H1 (cell line): ENCODE results near the gene CNOT6. TPM values are rescaled to one million over a fixed set of nuclear protein-coding genes. Genes with fewer than 3 reads are reported as not detected.
"Not testable (repeated sequence)": the region's sequence is repeated elsewhere in the genome, so short reads cannot be mapped to it uniquely, and the experiment has no call there.

Source experiments
- CTCF ChIA-PET: fragments of 300-600 bp; sonication (Branson Sonifier 250); formaldehyde crosslinking; loops from one replicate; lab custom pipeline; 2021; ENCODE audit not compliant: partially characterized antibody; lab: Charles Lee
- POLR2A ChIA-PET: fragments of 300-600 bp; sonication (Branson Sonifier 250); formaldehyde crosslinking; loops from one replicate; lab custom pipeline; 2021; ENCODE audit warnings: inconsistent platforms; ENCODE audit not compliant: partially characterized antibody; lab: Charles Lee
- DNase-seq, 2 experiments: peaks; one replicate each; pipeline versions ENCODE4 v3.0.0 to v3.0.0-alpha.2; 2010 to 2022; ENCODE audit warnings: low spot score in 2 of 2, low read depth in 1 of 2, mixed read lengths in 1 of 2
- FAIRE-seq: peaks from 2 replicates; lab custom pipeline; 2011; peaks lifted over from hg19 to GRCh38; lab: Jason Lieb, UNC
- H2AFZ ChIP-seq: 2 replicates; pipeline ENCODE4 v1.8.1; 2012; ENCODE audit warnings: low read length, inconsistent platforms
- H2AK5ac ChIP-seq: 2 replicates; pipeline ENCODE4 v1.6.1; 2013; ENCODE audit warnings: low read depth, low read length
- H2BK120ac ChIP-seq: replicated peaks from 2 replicates; pipeline ENCODE3; 2013; ENCODE audit warnings: low read depth, low read length, inconsistent platforms
- H2BK12ac ChIP-seq: 2 replicates; pipeline ENCODE4 v1.6.1; 2013; ENCODE audit warnings: low read depth, low read length
- H2BK15ac ChIP-seq: 2 replicates; pipeline ENCODE4 v1.6.1; 2013; ENCODE audit warnings: low read length
- H2BK20ac ChIP-seq: 2 replicates; pipeline ENCODE4 v1.6.1; 2013; ENCODE audit warnings: low read length
- H2BK5ac ChIP-seq: 2 replicates; pipeline ENCODE4 v1.6.1; 2013; ENCODE audit warnings: low read depth, low read length
- H3K14ac ChIP-seq: 2 replicates; pipeline ENCODE4 v1.6.1; 2013; ENCODE audit warnings: inconsistent platforms; ENCODE audit not compliant: insufficient read length
- H3K18ac ChIP-seq: 2 replicates; pipeline ENCODE4 v1.6.1; 2013; ENCODE audit warnings: low read length; ENCODE audit errors: extremely low read depth
- H3K23ac ChIP-seq: 2 replicates; pipeline ENCODE4 v1.6.1; 2013; ENCODE audit warnings: inconsistent platforms; ENCODE audit not compliant: insufficient read length
- H3K23me2 ChIP-seq: 2 replicates; pipeline ENCODE4 v1.6.1; 2013; ENCODE audit warnings: low read depth, low read length
- H3K27ac ChIP-seq: 2 replicates; pipeline ENCODE4 v1.6.1; 2011; ENCODE audit warnings: low read depth, low read length, inconsistent platforms
- H3K27me3 ChIP-seq, 4 experiments: replicated peaks in 1 of 4; 1 replicate in 1 of 4; 2 replicates in 3 of 4; pipeline versions ENCODE4 v1.6.1 to v1.8.1; 2011 to 2013; ENCODE audit warnings: low read length in 3 of 4, mild to moderate bottlenecking in 3 of 4, inconsistent platforms in 2 of 4, mixed read lengths in 2 of 4, moderate library complexity in 1 of 4; ENCODE audit not compliant: control insufficient read depth in 3 of 4, insufficient read depth in 3 of 4; ENCODE audit errors: extremely low read depth in 1 of 4
- H3K36me3 ChIP-seq, 4 experiments: 2 replicates each; pipeline versions ENCODE4 v1.6.1 to v1.8.1; 2011 to 2013; ENCODE audit warnings: mild to moderate bottlenecking in 4 of 4, low read length in 3 of 4, moderate library complexity in 2 of 4, control low read depth in 1 of 4, inconsistent platforms in 1 of 4; ENCODE audit not compliant: insufficient read depth in 4 of 4, control insufficient read depth in 2 of 4
- H3K4ac ChIP-seq: replicated peaks from 2 replicates; pipeline ENCODE3; 2013; ENCODE audit warnings: low read length, low read depth, mixed read lengths, inconsistent platforms; ENCODE audit not compliant: insufficient read length
- H3K4me1 ChIP-seq, 4 experiments: replicated peaks in 1 of 4; 1 replicate in 1 of 4; 2 replicates in 3 of 4; pipeline versions ENCODE4 v1.6.1 to v1.8.1; 2011 to 2013; ENCODE audit warnings: low read length in 3 of 4, inconsistent platforms in 2 of 4, mixed read lengths in 1 of 4; ENCODE audit not compliant: insufficient read depth in 4 of 4, control insufficient read depth in 3 of 4
- H3K4me2 ChIP-seq, 2 experiments: 2 replicates each; pipeline versions ENCODE4 v1.6.1 to v1.8.1; 2011 to 2013; ENCODE audit warnings: low read depth in 2 of 2, low read length in 2 of 2, control low read depth in 1 of 2, inconsistent platforms in 1 of 2, mild to moderate bottlenecking in 1 of 2; ENCODE audit not compliant: insufficient read depth in 1 of 2
- H3K4me3 ChIP-seq, 4 experiments: fragments of 200-600, 300-600 bp in 1 of 4; sonication (generic), shearing (Covaris generic), sonication (Bioruptor Twin) in 1 of 4; 2 replicates each; pipeline versions ENCODE4 v1.5.1 to v1.8.1; 2011 to 2016; ENCODE audit warnings: low read length in 4 of 4, low read depth in 3 of 4, control low read depth in 2 of 4, inconsistent platforms in 2 of 4, mild to moderate bottlenecking in 2 of 4, mixed read lengths in 1 of 4, moderate library complexity in 1 of 4; ENCODE audit not compliant: insufficient read depth in 2 of 4; ENCODE audit errors: extremely low read depth in 1 of 4
- H3K56ac ChIP-seq: replicated peaks from 2 replicates; pipeline ENCODE3; 2013; ENCODE audit warnings: low read depth, mild to moderate bottlenecking, mixed read lengths, low read length, inconsistent platforms; ENCODE audit not compliant: insufficient read length
- H3K79me1 ChIP-seq: 2 replicates; pipeline ENCODE4 v1.6.1; 2013; ENCODE audit warnings: low read depth, low read length, control low read depth
- H3K79me2 ChIP-seq, 2 experiments: 2 replicates each; pipeline versions ENCODE4 v1.6.1 to v1.8.1; 2012 to 2013; ENCODE audit warnings: low read length in 2 of 2, mild to moderate bottlenecking in 2 of 2, inconsistent platforms in 1 of 2; ENCODE audit not compliant: insufficient read depth in 2 of 2, control insufficient read depth in 1 of 2
- H3K9ac ChIP-seq, 4 experiments: replicated peaks in 1 of 4; 1 replicate in 1 of 4; 2 replicates in 3 of 4; pipeline versions ENCODE4 v1.6.1 to v1.8.1; 2011 to 2013; ENCODE audit warnings: low read depth in 3 of 4, low read length in 3 of 4, control low read depth in 2 of 4, mild to moderate bottlenecking in 2 of 4, moderate library complexity in 2 of 4, inconsistent platforms in 1 of 4; ENCODE audit errors: extremely low read depth in 1 of 4
- H3K9me3 ChIP-seq, 2 experiments: 2 replicates each; pipeline versions ENCODE4 v1.6.1 to v1.8.1; 2012 to 2013; ENCODE audit warnings: mild to moderate bottlenecking in 2 of 2, moderate library complexity in 2 of 2, control low read depth in 1 of 2, inconsistent platforms in 1 of 2, low read depth in 1 of 2, low read length in 1 of 2, mixed read lengths in 1 of 2; ENCODE audit not compliant: insufficient read depth in 2 of 2
- H4K20me1 ChIP-seq, 2 experiments: replicated peaks in 1 of 2; 2 replicates each; pipeline versions ENCODE3 to v1.8.1; 2011 to 2013; ENCODE audit warnings: inconsistent platforms in 2 of 2, low read length in 2 of 2, mild to moderate bottlenecking in 1 of 2; ENCODE audit not compliant: insufficient read depth in 2 of 2, control insufficient read depth in 1 of 2
- H4K5ac ChIP-seq: 2 replicates; pipeline ENCODE4 v1.6.1; 2013; ENCODE audit warnings: low read length, low read depth, mixed read lengths, inconsistent platforms; ENCODE audit not compliant: insufficient read length
- H4K8ac ChIP-seq: 2 replicates; pipeline ENCODE4 v1.8.0; 2013; ENCODE audit warnings: mild to moderate bottlenecking, moderate library complexity, low read length, inconsistent platforms; ENCODE audit not compliant: insufficient read depth; ENCODE audit errors: extremely low read depth
- H4K91ac ChIP-seq: replicated peaks from 2 replicates; pipeline ENCODE3; 2013; ENCODE audit warnings: low read length, mixed read lengths, inconsistent platforms; ENCODE audit not compliant: insufficient read length
- ASH2L ChIP-seq: fragments of 200-600, 300-600 bp; sonication (generic); IDR thresholded peaks from one replicate; pipeline ENCODE4 v1.7.1; 2017; ENCODE audit warnings: low read length
- EGR1 ChIP-seq: IDR thresholded peaks from 2 replicates; pipeline ENCODE4 v1.6.1; 2011; ENCODE audit warnings: low read depth, low read length, borderline replicate concordance
- HDAC6 ChIP-seq: IDR thresholded peaks from one replicate; pipeline ENCODE4 v1.7.1; 2012; ENCODE audit warnings: low read depth, mild to moderate bottlenecking, inconsistent platforms, low read length, moderate library complexity
- KDM1A ChIP-seq: fragments of 200-600, 300-600 bp; sonication (generic); IDR thresholded peaks from 2 replicates; pipeline ENCODE4 v1.7.1; 2016; ENCODE audit warnings: mild to moderate bottlenecking, low read length, borderline replicate concordance
- MAFK ChIP-seq: IDR thresholded peaks from 2 replicates; pipeline ENCODE4 v1.6.1; 2012; ENCODE audit warnings: low read depth, mild to moderate bottlenecking, improper control_type of control experiment, low read length
- NRF1 ChIP-seq: IDR thresholded peaks from 2 replicates; pipeline ENCODE4 v1.6.1; 2011; ENCODE audit warnings: mild to moderate bottlenecking, low read depth, low read length, improper control_type of control experiment
- TEAD4 ChIP-seq: IDR thresholded peaks from 2 replicates; pipeline ENCODE4 v1.6.1; 2012; ENCODE audit warnings: low read depth, low read length, inconsistent platforms, mixed read lengths
- WGBS, 2 experiments: shearing (Covaris generic) in 1 of 2; methylation state at CpG; one replicate each; pipeline versions ENCODE4 v1.1.6 to v1.1.7; 2013 to 2015; ENCODE audit warnings: low lambda C conversion rate in 2 of 2, mixed read lengths in 2 of 2, inconsistent platforms in 1 of 2, low coverage in 1 of 2, missing lambda C conversion rate in 1 of 2; ENCODE audit not compliant: insufficient replicate concordance in 2 of 2, insufficient coverage in 1 of 2, insufficient read length in 1 of 2; ENCODE audit errors: extremely low coverage in 1 of 2, missing lambda C conversion rate in 1 of 2; 5-methylcytosine and 5-hydroxymethylcytosine counted together
- polyA plus RNA-seq, 7 experiments: library from polyadenylated mRNA; depleted of rRNA in 3 of 7; stranded (reverse) in 5 of 7; unstranded in 2 of 7; fragments of >200 nt in 5 of 7; fragments of 200-250 nt in 2 of 7; gene quantifications; 1 replicate in 5 of 7; 2 replicates in 1 of 7; 4 replicates in 1 of 7; pipeline versions ENCODE4 v1.2.1 to v1.2.3, GENCODE V29; 2011 to 2013; ENCODE audit warnings: missing spikeins in 2 of 7, mixed read lengths in 2 of 7
- total RNA-seq: library from RNA; stranded (reverse); fragmentation: NEBNext Ultra II Directional; extraction: Animal tissue kit (Norgen Biotek cat#: 25700); gene quantifications from 2 replicates; pipeline ENCODE4 v1.2.1, GENCODE V29; 2021

The CNOT6 gene
- total and polyA plus RNA-seq, 2 of the 8 experiments (the other 6 are each of a cell fraction or from before 2014, with no cell fraction given) = 10.7 to 45.4 TPM

DNA sequence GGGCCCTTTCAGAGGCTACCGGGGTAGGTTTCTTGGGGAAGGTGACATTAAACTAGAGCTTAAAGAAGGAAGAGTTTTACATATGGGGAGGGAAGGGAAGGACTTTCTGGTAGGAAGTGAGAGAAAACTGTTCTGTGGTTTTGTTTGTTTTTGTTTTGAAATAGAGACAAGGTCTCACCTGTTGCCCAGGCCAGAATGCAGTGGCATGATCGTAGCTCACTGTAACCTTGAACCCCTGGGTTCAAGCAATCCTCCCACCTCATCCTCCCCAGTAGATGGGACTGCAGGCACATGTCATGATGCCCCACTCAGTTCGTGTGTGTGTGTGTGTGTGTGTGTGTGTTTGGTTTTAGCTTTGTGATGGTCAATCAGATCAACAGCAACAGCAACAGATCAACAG, 37.4 kb upstream of the CNOT6 start (continued):
- TF ChIP-seq EGR1 (no peak), TEAD4 (no peak), MAFK (no peak), KDM1A (no peak), HDAC6 (no peak), NRF1 (no peak), ASH2L (no peak)

DNA sequence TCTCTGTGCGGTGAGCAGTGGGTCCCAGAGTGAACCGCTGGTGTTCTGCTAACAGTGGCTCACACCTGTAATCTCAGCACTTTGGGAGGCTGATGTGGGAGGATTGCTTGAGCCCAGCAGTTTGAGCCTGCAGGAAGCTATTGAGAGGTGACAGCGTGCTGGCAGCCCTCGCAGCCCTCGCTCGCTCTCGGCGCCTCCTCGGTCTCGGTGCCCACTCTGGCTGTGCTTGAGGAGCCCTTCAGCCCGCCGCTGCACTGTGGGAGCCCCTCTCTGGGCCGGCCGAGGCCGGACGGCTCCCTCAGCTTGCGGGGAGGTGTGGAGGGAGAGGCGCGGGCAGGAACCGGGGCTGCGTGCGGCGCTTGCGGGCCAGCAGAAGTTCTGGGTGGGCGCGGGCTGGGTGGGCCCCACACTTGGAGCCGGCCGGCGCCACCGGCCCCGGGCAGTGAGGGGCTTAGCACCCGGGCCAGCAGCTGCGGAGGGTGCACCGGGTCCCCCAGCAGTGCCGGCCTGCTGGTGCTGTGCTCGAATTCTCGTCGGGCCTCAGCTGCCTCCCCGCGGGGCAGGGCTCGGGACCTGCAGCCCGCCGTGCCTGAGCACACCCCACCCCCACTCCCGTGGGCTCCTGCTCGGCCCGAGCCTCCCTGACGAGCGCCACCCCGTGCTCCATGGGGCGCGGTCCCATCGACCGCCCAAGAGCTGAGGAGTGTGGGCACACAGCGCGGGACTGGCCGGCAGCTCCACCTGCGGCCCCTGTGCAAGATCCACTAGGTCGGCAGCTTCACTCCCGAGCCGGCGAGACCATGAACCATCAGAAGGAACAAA, 35.1 kb upstream of the CNOT6 start:
- not testable (repeated sequence) for H3K27me3 ChIP-seq, DNase-seq, H4K5ac ChIP-seq, H3K36me3 ChIP-seq, H2AFZ ChIP-seq, H3K79me1 ChIP-seq, FAIRE-seq, H3K27ac ChIP-seq, H3K23me2 ChIP-seq, H2BK120ac ChIP-seq, H2BK20ac ChIP-seq, H3K18ac ChIP-seq, H3K9ac ChIP-seq, H3K23ac ChIP-seq, H3K79me2 ChIP-seq, H2AK5ac ChIP-seq, H3K4ac ChIP-seq, H3K4me1 ChIP-seq, H3K4me2 ChIP-seq, H3K14ac ChIP-seq, H2BK5ac ChIP-seq, H4K20me1 ChIP-seq, H4K8ac ChIP-seq, H2BK15ac ChIP-seq, H2BK12ac ChIP-seq, H4K91ac ChIP-seq, H3K4me3 ChIP-seq, H3K56ac ChIP-seq
- POLR2A ChIA-PET = interaction anchor here (1.4 kb wide), 1 partner anchor 13 kb away, joined by 3 read pairs; no protein-coding TSS in a partner anchor
- CTCF ChIA-PET = interaction anchor here (0.8 to 5.8 kb wide), 4 partner anchors 12 to 25 kb away, joined by 3 to 33 read pairs (median 3); no protein-coding TSS in a partner anchor
- 97% methylated on average over 26 of the region's 61 CpGs; no CpG with 5 or more reads in 1 of the 2 experiments for WGBS, 2 experiments
- H3K9me3 ChIP-seq = peaks cover 18 to 44% of the 10 kb centered on the region in 2 experiments
